Choroid plexus epithelial cell (primary cell): ENCODE data around the gene SPINK4.

Experiments
- DNase-seq: peaks from one replicate; pipeline ENCODE4 v3.0.0-alpha.2; 2010; ENCODE audit warnings: low read depth
- H3K4me3 ChIP-seq: 2 replicates; pipeline ENCODE4 v1.5.1; 2011; ENCODE audit warnings: low read depth, mild to moderate bottlenecking, control low read depth, low read length, moderate library complexity
- TF ChIP-seq, protein P1 (sequence below): conservative IDR thresholded peaks from 2 replicates; pipeline ENCODE4 v1.5.1; 2011; ENCODE audit warnings: low read depth, mild to moderate bottlenecking, control low read depth, inconsistent platforms, low read length, moderate library complexity

SPINK4 gene

DNA sequence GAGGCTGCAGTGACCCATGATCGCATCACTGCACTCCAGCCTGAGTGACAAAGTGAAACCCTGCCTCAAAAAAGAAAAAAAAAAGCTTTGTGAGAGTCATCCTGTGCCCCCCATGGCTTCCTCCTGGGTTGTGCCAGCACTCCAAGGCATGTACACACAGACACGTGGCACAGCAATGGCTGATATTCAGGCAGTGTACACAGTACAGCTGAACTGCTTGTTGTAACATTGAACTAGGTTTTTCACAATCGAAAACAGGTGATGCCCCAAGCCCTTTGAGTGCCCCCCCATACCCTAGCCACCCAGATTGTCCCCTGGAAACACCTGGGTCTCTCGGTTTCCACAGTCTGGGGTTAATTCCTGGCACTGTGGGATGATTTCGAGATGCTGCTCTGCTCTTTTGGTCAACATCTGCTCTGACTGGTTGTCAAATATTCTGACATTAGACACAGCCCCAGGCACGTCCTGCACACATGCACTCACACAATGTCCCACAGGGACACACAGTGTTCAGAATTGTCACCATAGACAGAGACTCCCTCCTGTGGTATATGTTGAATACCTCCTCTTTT lies 9.2 kb downstream of the SPINK4 start:
- TF ChIP-seq, protein P1, sequence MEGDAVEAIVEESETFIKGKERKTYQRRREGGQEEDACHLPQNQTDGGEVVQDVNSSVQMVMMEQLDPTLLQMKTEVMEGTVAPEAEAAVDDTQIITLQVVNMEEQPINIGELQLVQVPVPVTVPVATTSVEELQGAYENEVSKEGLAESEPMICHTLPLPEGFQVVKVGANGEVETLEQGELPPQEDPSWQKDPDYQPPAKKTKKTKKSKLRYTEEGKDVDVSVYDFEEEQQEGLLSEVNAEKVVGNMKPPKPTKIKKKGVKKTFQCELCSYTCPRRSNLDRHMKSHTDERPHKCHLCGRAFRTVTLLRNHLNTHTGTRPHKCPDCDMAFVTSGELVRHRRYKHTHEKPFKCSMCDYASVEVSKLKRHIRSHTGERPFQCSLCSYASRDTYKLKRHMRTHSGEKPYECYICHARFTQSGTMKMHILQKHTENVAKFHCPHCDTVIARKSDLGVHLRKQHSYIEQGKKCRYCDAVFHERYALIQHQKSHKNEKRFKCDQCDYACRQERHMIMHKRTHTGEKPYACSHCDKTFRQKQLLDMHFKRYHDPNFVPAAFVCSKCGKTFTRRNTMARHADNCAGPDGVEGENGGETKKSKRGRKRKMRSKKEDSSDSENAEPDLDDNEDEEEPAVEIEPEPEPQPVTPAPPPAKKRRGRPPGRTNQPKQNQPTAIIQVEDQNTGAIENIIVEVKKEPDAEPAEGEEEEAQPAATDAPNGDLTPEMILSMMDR = no peak
- H3K4me3 ChIP-seq = no peak overlapping the region
- DNase-seq = no peak

DNA sequence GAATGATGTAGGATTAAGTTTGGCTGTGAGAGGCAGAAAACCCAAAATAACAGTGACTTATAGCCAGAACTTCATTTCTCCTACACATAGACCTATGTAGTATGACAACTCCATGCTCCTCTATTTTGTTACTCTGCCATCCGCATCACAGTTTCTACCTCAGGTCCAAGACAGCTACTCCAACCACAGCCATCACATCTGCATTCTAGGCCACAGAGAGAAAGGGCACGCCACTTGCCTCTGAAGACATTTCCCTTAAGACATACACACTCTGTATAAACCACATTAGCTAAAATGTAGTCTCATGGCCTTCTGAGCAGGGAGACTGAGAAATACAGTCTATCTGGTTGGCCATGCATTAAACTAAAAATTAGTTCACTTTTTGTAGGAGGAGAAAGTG lies 10.0 kb downstream of the SPINK4 start:
- TF ChIP-seq, protein P1 = no peak
- no peak overlapping the region for H3K4me3 ChIP-seq
- DNase-seq = no peak

GRCh38 chr9:33250458-33250995 lies 10.6 kb downstream of the SPINK4 start:
- H3K4me3 ChIP-seq = no peak overlapping the region
- TF ChIP-seq, protein P1 = no peak
- peak; percentile 75 for DNase-seq

GRCh38 chr9:33254211-33254610 lies 14.2 kb downstream of the SPINK4 start:
- no peak for DNase-seq
- TF ChIP-seq, protein P1 = no peak
- H3K4me3 ChIP-seq = no peak overlapping the region

- TF ChIP-seq, protein P1 = no peak
- no peak for DNase-seq
- H3K4me3 ChIP-seq = no peak overlapping the region
Observed at GRCh38 chr9:33255014-33255413, 15.0 kb downstream of the SPINK4 start.

DNA sequence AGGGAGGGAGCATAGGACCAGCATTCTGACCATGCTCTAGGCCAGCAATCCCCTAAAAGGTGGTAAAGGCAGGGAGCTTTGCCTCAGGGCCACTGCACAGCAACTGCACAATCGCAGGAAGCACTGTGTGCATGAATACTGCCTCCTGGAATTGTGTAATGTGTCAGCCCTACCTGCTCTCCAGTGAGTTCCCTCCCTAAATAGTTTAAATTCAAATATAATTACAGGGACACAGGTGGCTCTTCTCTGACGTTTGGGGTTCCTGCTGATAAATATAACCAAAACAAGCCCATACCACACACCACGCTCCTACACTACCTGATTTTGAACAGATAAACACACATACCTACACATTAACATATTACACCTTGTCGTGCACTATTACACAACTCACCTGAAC lies 15.5 kb downstream of the SPINK4 start:
- H3K4me3 ChIP-seq = no peak overlapping the region
- TF ChIP-seq, protein P1 = no peak
- no peak for DNase-seq

GRCh38 chr9:33256236-33256635 lies 16.3 kb downstream of the SPINK4 start:
- no peak overlapping the region for H3K4me3 ChIP-seq
- TF ChIP-seq, protein P1 = no peak
- DNase-seq = no peak
